Bone marrow (tissue), 2 donors: ENCODE measurements around the gene CUL4A.
A peak's percentile ranks its signal among the peaks of the same experiment; 100 is the strongest.
"Not testable (repeated sequence)": the region's sequence is repeated elsewhere in the genome, so short reads cannot be mapped to it uniquely, and the experiment has no call there.

Experiments
- DNase-seq, 2 donors: peaks; one replicate each; lab custom pipeline; 2025; lab: John Stamatoyannopoulos, UW

The CUL4A gene

GRCh38 chr13:113292021-113292862 is 82.8 kb downstream of the CUL4A start:
- no peak for DNase-seq

GRCh38 chr13:113293686-113294085 is 84.3 kb downstream of the CUL4A start:
- DNase-seq = no peak

- no peak for DNase-seq
These were observed 86.4 kb downstream of the CUL4A start for GRCh38 chr13:113295776-113296175.

- peak; percentile 86 to 93 for DNase-seq
These were observed 87.5 kb downstream of the CUL4A start, which contains the start of gene LAMP1 for GRCh38 chr13:113296823-113297369. TSS of gene LAMP1 (plus strand) at chr13:113297239. CDS start at chr13:113297435, 196 bp downstream.

GRCh38 chr13:113297370-113298042 is 88.1 kb downstream of the CUL4A start:
- DNase-seq = peak in 1 of 2 donors; percentile 64

GRCh38 chr13:113298043-113298945 is 88.9 kb downstream of the CUL4A start:
- no peak for DNase-seq

DNA sequence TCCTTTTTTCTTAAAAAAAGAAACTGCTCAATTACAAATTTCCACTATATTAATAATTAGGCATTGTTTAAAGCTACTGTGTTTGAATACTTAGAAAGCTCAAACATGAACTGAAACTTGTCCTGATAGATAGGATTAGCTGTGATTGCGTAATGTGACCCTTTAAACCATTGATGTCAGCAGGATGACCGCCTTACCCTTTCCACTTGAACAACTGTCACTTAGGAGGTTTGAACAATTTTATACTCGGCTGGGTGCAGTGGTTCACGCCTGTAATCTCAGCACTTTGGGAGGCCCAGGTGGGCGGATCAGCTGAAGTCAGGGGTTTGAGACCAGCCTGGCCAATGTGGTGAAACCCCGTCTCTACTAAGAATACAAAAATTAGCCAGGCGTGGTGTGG is 90.5 kb downstream of the CUL4A start:
- no peak for DNase-seq

GRCh38 chr13:113302986-113303385 is 93.6 kb downstream of the CUL4A start:
- no peak for DNase-seq

DNA sequence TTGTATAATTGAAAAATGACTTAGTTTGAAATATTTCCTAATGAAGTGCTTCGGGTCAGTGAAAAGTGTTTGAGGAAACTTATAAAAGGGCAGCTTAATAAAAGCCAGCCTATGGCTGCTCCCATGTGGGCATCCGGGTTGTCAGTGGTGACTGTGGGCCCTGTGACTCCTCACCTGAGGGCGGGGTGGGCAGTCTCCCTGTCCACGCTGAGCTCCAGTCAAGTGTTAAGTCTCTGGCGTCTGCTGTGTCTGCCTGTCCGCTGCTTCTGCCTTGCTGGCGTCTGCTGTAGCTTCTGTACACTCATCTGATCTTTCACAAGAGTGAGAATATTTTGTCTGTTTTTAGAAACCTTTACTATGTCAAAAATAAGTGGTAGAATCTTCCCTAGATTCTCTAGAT is 94.7 kb downstream of the CUL4A start:
- no peak for DNase-seq

- DNase-seq = no peak
These were observed 95.8 kb downstream of the CUL4A start for GRCh38 chr13:113305208-113305607.

DNA sequence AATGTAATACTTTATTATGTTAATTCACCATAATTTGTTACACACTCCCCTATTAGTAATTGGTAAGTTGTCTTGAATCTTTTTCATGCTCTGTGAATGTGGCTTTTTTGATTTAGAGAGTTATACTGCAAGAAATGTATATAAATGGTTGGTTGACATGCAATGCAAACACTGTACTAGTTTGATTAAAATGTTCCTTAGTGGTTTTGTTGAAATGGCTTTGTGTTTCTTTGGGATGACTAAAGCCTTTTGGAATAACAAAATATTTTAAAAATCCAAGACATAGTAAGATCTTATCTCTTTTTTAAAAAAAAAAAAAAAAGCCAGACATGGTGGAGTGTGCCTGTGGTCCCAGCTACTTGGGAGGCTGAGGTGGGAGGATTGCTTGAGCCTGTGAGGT is 98.1 kb downstream of the CUL4A start:
- DNase-seq = no peak

DNA sequence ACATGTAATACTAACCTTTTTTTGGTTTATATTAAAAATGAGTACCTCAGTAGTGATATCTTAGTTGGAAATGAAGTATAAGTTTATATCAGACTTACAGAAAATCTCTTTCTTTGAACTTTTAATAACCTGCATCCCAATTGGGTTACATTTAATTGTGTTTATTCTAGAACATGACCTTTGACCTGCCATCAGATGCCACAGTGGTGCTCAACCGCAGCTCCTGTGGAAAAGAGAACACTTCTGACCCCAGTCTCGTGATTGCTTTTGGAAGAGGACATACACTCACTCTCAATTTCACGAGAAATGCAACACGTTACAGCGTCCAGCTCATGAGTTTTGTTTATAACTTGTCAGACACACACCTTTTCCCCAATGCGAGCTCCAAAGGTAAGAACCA is 100.1 kb downstream of the CUL4A start:
- DNase-seq = no peak

DNA sequence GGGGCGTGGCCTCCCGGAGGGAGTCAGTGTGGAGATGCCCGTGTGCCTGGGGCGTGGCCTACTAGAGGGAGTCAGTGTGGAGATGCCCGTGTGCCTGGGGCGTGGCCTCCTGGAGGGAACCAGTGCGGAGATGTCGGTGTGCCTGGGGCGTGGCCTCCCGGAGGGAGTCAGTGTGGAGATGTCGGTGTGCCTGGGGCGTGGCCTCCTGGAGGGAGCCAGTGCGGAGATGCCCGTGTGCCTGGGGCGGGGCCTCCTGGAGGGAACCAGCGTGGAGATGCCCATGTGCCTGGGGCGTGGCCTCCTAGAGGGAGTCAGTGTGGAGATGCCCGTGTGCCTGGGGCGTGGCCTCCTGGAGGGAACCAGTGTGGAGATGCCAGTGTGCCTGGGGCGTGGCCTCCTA is 104.7 kb downstream of the CUL4A start:
- DNase-seq = not testable (repeated sequence)

GRCh38 chr13:113314895-113315470 is 105.6 kb downstream of the CUL4A start:
- not testable (repeated sequence) for DNase-seq

DNA sequence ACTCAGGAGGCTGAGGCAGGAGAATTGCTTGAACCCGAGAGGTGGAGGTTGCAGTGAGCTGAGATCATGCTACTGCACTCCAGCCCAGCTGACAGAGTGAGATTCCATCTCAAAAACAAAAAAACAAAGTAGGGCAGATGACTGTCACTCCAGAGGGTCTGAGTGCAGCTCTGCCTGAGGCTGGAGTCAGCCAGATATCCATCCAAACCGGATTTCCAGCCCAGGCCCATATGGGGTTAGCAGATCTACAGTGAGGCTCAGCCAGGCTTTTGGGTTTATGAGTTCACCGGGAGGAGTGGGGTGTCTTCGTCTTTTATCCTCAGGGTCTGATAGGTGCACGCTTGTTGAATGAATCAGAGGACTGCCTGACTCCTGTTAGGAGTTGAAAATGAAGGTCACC is 106.6 kb downstream of the CUL4A start:
- no peak for DNase-seq
